HG02763 (cell line): Measurements from ENCODE around the gene ATPAF1.
"Not testable (repeated sequence)": the region's sequence is repeated elsewhere in the genome, so short reads cannot be mapped to it uniquely, and the experiment has no call there.

ENCODE experiments used
- ATAC-seq: cut with Tn5 transposase; IDR thresholded peaks from one replicate; pipeline ENCODE4 v1.9.1; 2021; ENCODE audit warnings: mild to moderate bottlenecking, moderate library complexity; ENCODE audit not compliant: unreplicated experiment

ATPAF1 gene

DNA sequence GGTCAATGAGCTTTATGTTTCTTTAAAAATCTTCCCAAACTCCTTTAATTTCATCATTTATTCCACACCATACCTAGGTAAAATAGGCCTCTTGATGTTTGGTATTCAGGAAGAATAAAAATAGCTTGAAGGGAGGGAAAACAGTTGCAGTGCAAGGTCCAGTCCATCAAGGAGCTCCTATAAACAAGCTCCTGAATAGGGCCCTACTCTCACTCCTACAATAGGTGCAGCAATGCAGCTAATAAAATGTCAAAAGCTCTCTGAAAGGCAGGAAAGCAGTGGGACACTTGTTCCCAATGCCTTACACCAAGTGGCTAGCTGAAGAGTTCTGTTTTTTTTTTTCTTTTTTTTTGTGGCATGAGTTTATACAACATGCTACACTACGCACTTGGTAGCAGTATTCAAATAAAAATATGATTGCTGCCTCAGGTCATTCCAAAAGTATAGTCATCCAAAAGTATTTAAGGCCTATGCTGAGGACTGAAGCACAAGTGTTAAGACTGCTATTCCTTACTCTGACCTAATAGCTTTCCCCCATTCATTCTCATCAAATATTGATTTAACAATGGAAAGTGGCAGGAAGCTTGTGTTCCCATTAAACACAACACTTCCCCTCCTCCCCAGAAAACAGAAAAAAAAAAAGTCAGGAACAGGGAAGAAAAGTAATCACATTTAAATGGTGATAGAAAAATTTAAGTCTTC is 13.3 kb upstream of the ATPAF1 start:
- no peak for ATAC-seq

DNA sequence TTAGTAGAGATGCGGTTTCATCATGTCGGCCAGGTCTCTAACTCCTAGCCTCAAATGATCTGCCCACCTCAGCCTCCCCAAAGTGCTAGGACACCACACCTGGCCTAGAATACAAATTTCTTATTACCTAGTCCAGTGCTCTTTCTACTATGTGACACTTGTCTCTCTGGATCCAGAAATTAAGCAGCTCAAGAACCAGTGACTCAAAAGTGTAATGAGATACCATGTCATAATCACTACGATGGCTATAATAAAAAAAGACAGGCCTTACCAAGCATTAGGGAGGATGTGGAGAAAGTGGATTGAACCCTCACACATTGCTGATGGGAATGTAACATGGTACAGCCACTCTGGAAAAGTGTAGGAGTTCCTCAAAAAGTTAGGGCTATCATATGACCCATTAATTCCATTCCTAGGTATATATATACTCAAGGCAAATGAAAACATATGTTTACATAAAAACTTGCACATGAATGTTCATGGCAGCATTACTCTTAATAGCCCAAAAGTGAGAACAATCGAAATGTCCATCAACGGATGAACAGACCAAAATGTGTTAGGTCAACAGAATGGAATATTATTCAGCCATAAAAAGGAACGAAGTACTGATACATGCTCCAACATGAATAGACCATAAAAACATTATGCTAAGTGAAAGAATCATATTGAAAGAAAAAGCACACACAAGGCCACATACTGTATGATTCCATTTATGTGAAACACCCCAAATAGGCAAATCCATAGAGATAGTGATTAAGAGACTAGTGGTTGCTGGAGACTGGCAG is 11.8 kb upstream of the ATPAF1 start:
- no peak for ATAC-seq

- no peak for ATAC-seq
These were observed 9.2 kb upstream of the ATPAF1 start for GRCh38 chr1:46677339-46677738.

- ATAC-seq: no peak
These were observed 8.4 kb upstream of the ATPAF1 start for GRCh38 chr1:46676531-46676930.

DNA sequence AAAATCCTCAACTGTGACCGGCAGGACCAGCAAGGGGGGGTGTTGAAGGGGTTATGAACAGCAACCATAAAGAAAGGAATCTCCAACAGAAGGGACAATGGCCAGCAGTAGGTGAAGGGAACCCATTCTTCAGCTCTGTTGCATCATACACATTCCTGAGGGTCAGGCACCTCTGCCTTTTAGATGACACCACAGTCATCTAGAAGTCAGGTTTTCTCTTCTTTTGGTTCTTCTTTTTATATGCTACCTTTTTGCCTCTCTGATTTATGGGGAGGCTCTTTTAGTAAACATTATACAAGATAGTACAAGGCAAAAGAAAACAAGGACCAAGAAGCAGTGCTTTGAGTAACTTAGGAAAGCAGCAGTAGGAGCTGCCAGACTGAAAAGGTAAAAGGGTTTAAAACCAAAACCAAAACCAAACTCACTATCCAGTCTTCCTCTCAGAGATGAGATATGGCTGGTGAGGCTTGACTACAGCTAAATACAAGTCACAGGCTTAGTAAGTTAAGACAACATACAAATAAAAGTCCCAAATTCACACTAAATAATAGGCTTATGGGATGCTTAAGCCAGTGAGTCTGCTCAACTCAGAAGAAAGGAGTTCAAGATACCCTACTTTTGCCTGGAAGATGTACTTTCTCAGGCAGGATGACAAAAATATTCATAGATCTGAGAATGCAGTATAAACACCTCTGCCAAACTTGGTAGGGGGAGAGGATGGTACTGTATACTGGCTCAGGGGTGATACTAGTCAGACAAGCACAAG is 7.6 kb upstream of the ATPAF1 start:
- peak; percentile 61 for ATAC-seq

DNA sequence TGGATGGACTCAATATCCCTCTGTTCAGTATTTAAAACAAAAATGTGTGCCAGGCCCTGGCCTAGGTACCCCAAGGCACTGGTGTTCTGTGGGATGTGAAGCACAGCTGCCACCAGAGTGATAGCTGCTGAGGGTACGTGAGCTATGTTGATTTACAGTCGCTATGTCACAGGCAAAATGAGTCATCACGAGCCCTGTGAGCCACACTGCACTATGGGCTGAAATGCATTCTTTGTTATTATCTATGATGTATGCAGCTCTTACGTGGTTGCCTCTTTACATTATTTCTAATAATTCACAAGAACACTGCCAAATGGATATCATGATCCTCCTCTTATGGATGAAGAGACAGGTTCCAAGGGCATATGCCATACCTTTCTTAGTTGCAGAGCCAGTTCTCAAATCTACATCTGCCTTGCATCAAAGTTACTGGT is 5.6 kb upstream of the ATPAF1 start:
- ATAC-seq: no peak

- no peak for ATAC-seq
These were observed 4.5 kb upstream of the ATPAF1 start for GRCh38 chr1:46672696-46673095.

DNA sequence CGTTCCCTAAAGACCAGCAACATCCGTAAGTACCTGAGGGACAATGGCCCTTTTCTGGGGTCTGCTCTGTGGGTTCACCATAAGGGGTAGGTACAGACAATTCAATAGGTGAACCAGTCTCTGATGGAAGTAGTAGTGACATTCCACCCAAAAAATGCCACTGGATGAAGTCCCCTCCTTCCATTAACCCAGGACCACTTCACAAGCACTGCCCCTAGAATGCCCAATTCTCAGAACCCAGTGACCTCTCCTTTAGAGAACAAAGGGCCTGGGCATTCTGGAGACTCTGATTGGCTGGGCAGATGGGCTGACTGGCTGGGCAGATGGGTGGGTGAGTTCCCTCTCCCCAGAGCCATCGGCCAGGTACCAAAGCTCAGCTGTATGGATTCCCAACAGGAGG is 3.4 kb upstream of the ATPAF1 start, which contains the start of gene TEX38:
Gene TEX38, plus strand, starts transcription at position 301 of the 400 bp plus-strand sequence. Its CDS starts 81 bp downstream, at position 382.
- ATAC-seq: no peak

GRCh38 chr1:46670134-46670533 is 2.0 kb upstream of the ATPAF1 start:
- ATAC-seq: no peak

DNA sequence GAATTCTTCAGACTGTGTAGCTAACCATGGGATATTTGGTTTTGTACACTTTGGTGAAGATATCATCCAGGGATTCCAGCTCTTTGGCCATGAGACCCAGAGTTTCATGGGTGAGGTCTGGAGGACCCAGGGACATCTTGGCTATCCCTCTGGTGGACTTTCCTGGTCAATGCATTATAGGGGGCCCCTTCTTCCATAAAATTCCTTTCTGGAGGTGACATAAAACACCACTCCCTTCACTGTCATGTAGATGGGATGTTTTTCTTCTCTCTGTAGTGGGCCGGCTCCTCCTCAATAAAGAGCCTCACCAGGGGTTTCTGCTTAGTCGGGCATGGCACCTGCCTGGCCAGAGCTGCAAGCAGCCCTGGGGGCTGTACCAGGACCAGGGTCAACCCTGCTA is 2.2 kb downstream of the ATPAF1 start:
- ATAC-seq: no peak

- not testable (repeated sequence) for ATAC-seq
These were observed 5.2 kb downstream of the ATPAF1 start for GRCh38 chr1:46662919-46663318.

- ATAC-seq: not testable (repeated sequence)
These were observed 8.0 kb downstream of the ATPAF1 start for GRCh38 chr1:46660116-46660515.

- no peak for ATAC-seq
These were observed 8.8 kb downstream of the ATPAF1 start for GRCh38 chr1:46659307-46659870.

DNA sequence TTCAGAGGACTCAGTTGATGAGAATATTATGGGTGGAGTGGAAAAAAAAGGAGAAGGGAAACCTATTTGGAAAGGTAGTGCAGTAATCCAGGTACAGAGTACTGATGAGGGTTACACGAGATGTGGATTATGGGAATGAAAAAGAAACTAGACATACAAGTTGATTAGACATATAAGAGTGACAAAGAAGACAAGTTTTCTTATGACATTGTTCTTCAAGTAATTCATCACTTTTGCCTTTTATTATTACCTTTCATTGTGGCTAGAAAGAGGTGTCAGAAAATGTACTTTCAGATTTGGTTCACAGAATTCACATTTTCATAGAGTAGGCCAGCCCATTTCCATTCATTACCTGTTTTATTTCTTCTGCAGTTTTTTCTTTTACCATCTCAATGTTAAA is 10.4 kb downstream of the ATPAF1 start:
- no peak for ATAC-seq

GRCh38 chr1:46656643-46657042 is 11.5 kb downstream of the ATPAF1 start:
- ATAC-seq: no peak

DNA sequence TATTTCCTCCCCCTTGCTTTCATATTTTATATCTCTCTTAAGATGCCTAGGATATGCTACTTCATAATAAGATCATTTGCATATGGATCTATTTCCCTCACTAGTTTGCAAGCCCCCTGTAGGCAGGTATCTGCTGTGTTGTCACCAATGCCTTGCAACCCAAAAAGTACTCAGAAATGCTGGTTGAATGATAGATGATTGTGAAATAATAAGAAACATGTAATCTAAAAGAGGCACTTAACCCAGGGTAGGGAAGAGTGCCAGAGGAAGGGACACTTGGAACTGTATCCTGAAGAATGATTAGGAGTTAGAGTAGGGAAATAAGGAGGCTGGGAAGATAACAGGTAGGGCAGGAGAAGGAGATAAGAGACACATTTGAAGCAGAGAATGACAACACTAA is 12.3 kb downstream of the ATPAF1 start:
- ATAC-seq: no peak

GRCh38 chr1:46654698-46655097 is 13.5 kb downstream of the ATPAF1 start:
- ATAC-seq: not testable (repeated sequence)

DNA sequence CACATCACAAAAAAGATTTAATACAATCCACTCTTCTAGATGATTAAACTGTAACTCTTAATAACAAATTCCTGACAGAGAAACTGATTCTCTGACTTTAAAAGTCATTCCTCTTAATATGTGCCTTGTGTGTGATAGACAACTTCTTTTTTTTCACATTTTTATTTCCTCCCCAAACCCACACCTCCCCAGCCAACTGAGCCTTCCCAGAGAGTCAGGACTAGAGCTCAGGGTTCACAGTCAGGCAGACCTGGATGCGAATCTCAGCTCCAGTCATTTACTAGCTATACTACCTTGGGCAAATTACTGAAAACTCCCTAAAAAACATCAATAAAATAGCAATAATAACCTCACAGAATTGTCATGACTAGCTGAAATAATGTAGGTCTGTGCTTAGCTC is 14.2 kb downstream of the ATPAF1 start:
- no peak for ATAC-seq

DNA sequence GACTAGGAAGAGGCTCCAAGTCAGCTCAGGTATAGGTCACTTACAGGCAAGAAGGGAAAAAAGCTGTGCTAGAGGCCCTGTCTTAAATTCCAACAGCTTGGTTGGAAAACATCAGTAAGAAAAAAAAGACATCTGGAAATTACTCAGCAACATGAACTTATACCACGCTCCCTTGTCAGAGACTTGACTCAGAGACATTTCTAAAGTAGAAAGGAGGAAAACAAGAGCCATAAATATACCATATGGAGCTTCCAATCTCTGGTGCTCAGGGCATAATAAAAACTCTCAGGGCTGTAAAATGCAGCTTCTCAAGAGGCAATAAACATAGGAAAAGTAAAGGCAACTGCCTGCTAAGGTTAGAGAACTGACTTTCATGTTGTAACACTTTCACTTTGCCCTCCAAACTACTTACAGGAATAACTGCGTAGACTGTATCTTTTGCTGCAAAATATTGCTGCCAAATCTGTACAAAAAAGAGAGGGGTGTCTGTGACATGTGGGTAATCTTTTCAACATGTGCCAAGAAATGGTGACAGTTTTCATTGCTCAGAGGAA is 14.7 kb downstream of the ATPAF1 start:
- ATAC-seq: no peak

- no peak for ATAC-seq
These were observed 15.7 kb downstream of the ATPAF1 start for GRCh38 chr1:46652321-46653100.
